HG03469 (cell line): ENCODE data around the gene MBD2.
A peak's percentile ranks its signal among the peaks of the same experiment; 100 is the strongest.
"Not testable (repeated sequence)": the region's sequence is repeated elsewhere in the genome, so short reads cannot be mapped to it uniquely, and the experiment has no call there.

Source experiments
- ATAC-seq: cut with Tn5 transposase; IDR thresholded peaks from one replicate; pipeline ENCODE4 v1.9.1; 2021; ENCODE audit warnings: mild to moderate bottlenecking, moderate library complexity, moderate number of reproducible peaks; ENCODE audit not compliant: unreplicated experiment

Gene MBD2

DNA sequence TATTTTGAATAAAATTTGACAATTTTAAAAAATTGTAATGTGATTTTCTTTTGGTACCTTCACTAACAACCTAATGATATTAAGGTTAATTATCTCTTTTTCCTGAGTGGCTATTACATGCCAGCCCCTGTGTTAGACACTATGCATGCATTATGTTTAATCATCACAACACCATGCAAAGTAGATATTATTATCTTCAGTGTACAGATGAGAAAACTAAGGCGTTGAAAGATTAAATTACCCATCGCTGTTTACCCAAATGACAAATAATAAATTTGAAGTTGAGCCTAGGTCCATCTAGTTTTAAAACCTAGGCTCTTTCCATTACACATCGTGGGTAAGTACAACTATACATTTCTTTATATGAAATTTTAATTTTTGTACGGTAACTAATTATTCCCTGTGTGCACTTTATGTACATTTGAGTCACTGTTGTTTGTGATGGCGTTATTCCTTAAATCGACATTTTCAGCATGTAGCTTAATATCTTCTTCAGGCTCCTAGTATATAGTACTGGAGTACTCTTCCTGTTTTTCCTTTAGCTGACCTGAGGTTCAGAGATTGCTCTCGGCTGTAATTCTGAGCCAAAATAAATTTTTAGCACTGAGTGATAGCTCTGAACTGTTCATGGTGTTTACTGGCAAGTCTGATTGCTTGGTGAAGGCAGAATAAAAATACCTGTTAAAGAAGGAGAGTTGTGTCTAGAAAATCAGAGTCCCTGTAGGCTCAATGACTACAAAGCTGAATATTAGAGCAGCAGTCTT, 13.9 kb upstream of the MBD2 start:
- no peak for ATAC-seq

DNA sequence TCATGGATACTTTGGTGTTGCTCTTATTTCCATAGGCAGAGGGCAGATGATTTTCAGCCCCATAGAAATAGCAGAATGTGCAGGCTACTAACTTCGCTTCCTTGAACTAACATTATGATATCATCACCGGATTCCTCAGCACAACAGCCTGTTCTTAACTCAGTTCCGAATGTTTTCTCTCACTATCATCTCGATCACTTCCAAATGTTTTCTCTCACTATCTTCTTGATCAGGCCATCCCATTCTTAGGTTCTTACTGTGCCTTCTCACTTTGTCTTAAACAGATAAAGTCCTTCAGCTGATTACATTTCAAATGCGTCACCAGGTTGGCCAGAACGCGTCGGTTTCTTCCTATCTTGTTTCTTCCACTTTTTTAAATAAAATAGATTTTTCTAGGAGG, 11.4 kb upstream of the MBD2 start:
- no peak for ATAC-seq

DNA sequence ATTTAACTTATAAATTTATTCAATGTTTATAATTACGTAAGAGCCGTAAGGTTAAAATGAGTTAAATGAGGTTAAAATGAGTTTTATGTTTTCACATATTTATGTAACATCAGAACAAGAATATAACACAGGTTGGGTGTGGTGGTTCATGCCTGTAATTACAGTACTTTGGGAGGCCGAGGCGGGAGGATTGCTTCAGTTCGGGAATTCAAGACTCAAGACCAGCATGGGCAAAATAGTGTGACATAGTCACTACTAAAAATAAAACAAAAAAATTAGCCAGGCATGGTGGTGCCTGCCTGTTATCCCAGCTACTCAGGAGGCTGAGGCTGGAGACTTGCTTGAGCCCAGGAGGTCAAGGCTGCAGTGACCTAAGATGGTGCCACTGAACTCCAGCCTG, 9.3 kb upstream of the MBD2 start:
- ATAC-seq = no peak

DNA sequence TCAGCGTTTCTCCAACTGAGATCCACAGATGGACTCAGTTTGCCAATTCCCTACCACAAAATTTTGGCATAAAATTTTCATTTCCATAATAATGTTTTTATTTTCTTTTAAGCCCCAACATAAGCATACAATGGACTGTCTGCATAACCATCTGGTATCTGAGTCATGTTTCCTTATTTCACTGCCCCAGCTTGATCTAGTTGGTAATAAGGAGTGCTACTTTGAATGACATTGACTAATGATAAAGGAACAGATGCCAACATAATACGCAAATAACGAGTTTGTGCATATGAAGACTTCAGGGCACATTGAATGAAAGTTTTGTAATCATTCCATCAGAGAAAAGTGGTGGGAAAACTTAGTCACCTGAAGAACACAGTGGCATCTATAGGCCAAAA, 8.8 kb upstream of the MBD2 start:
- no peak for ATAC-seq

DNA sequence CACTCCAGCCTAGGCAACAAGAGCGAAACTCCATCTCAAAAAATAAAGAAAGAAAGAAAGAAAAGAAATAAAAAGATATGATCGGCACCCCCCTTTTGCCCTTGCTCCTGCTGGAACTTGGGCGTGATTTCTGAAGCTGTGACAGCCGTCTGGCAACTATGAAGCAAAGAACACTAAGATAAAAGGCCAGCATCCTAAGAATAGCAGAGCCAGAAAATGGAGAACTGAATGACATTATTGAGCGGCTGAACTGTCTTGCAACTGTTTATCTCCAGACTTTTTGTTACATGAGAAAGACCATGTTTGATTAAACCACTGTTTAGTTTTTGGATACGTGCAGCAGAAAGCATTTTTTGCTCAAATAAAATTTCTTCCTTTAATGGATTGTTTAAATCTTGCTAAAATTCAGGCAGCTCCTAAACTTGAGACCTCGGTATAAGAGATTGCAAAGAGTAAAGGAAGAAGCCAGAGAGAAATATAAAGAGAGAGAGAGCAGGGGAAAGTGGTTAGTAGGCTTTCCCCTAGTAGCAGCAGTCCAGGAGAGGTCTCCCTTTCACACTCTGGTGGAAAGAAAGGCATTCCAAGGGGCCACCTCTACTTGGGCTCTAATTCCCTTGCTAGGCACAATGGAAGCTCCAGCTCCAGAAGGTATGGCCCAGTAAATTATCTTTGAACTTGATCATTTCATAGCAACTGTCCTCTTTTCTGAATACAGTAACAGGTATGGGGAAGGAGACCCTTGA, 8.2 kb upstream of the MBD2 start:
- no peak for ATAC-seq

DNA sequence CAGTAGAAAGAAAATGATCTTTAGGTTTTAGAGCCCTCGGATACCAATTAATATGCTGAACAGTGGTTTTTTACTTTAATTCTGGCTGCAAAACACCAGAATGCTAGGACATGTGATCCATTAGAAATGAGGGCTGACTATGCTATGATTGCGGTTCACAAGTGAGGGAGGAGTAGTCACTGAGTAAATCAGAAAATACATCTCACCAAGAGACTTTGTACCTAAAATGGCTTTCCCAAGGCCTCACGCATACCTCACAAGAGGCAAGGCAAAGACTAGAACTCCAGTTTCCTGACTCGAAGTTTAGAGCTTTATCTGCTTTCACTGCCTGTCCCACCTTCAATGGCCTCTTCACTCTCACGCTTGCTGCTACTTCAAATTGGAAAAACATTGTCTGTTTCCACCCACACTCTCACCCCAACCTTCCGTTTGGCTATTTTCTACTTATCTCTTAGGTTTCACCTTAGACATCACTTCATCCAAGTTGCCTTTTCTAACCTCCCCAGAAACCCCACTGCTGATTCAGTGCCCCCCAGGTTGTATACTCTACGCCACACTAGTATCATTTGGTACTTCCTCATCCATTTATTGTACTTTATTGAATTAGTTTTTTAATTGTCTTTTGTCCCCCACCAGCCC, 5.1 kb upstream of the MBD2 start:
- no peak for ATAC-seq

DNA sequence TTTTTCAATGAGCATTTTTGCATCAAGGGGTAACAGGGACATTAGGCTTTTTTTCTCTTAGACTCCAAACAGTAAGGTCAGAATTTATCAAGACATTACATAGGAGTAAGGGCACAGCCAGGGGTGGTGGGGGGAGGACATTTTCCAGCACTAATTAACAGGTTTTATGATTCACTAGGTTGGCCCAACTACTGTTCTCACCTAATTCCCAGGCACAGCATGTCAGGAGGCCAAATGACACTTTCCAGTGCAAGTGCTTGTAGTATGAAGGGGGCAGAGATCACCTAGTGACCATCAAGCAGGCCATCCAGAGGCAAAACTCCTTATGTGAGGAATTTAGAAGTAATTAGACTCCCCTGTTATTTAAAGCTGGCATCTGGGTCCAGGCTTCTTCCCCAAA, 3.9 kb upstream of the MBD2 start:
- no peak for ATAC-seq

DNA sequence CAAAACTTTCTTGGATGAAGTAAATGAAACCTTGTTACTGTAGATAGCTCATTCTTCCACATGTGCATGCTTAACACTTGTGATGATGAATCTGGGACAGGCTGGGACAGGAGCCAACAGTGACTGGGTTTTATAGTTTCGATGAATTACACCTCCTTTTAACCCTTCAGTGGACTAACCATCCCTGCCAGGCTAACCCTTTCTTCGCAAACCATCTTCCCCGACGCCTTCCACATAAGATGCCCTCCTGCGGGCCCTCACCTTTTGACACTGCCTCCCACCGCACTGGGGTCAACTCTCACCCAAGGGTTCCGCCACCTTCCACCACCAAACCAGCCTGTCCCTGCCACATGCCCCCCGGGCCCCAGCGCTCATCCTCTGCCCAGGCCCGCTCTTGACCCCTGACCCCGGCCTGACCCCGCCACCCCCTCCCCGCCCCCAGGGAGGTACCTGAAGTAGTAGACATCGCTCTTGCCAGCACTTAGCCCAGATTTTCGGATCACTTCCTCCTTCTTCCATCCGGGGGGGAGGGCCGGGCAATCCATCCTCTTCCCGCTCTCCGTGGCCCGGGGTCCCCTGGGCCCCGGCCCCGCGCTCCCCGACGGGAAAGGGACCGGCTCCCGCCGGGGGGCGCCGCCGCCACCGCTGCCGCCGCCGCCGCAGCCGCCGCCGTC, 764 bp downstream of the MBD2 start:
- ATAC-seq = peak; percentile 4

DNA sequence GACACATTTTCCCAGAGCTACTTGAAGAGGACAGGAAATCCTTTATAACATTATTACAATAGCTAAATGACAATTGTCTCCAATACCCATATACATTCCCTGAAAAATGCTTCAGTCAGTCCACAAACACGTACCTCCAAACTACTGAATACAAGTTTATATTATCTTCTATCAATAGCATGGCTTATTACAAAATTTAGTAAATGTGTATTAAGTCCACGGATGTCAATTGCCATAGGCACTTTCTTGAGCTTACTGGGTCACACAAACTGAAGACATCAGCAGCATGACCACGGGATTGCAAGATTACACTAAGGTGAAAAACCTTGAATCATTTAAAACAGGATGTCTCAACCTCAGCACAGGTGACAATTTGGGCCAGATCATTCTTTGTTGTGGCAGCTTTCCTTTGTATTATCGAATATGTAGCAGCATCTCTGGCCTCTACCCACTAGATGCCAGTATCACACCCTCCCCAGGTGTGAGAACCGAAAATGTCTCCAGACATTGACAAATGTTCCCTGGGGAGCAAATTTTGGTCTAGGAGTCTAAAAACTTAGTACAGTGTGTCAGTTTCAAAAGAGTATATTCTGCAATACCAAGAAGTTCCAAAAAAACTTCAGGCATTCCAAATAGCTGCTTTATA, 1.4 kb downstream of the MBD2 start:
- ATAC-seq = peak; percentile 20

DNA sequence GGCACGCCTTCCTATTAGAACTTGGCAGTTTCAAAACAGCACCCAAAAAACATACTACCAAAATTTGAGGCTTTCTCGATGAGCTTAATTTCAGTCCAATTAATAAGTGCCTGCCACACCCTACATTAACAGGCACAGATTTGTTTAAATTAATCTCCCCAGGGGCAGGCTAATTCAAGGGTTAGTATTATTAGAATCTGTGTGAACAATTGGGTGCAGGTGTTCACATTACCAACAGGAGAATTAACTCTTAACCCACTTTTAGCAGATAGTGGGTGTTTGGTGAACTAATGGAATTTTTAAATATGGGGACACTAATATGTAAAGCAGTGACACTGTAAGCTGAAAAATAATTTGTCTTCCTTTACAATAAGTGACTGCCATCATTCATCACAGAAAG, 4.1 kb downstream of the MBD2 start:
- ATAC-seq = no peak

DNA sequence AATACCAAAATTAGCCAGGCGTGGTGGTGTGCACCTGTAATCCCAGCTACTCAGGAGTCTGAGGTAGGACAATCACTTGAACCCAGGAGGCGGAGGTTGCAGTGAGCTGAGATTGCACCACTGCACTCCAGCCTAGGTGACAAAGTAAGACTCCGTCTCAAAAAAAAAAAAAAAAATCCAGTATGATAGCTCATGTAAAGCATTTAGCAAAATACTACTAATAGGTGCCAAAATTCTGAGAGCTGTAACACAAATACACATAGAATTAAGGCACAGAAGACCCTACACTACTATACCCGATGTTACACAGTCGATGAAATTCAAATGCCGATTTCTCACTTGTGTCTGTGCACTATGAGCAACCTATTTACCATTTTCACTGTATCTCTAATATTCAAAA, 5.7 kb downstream of the MBD2 start:
- ATAC-seq = not testable (repeated sequence)

DNA sequence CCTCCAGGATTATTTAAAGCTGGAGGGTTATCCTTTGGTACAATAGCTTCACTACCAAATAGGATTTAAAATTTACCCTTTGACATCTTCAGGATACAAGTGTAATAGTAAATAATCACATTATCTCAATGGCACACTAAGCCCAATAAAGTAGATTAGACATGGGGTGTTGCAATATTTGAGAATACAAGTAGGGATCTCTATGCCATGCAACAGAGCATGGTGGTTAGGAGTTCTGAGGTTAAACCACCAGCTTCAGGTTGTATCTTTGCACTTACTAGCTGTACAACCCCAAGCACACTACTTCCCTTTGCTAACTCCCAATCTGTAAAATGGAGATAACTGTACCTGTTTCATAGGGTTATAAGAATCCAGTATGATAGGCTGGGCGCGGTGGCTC, 6.2 kb downstream of the MBD2 start:
- no peak for ATAC-seq

DNA sequence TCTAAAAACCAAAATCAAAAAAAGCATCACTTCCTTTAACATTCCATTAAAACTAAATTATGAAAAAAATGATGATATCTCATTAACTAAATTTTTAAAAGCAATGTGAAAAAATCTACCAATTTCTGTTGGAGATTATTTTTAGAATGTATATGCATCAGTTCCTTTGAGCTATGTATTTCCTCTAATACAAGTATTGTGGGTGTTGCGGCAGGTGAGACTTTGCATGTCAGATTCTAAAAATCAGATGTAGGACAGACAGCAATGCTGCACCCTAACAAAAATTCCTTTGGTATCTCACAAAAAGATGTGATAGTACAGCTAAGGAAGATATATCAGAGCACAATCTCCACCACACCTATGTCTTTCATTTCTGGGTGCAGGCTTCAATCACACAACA, 6.8 kb downstream of the MBD2 start:
- peak; percentile 57 for ATAC-seq

DNA sequence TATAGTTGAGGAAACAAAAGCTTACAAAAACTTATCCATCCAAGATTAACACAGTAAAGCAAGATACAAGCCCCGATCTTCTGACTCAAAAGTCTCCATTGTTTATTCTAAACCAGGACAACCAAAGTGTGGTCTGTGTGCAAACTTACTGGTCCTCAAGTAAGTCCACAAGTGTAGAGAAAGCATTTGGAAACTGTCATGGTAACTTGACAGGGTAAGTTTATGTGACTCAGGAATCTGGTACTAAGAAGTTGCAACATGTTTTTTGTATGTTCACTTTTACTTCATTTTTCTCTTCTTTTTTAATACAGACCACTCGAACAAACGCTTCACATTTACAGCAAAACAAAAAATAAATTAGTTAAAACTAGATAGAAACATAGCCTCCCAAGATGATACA, 9.4 kb downstream of the MBD2 start:
- no peak for ATAC-seq

DNA sequence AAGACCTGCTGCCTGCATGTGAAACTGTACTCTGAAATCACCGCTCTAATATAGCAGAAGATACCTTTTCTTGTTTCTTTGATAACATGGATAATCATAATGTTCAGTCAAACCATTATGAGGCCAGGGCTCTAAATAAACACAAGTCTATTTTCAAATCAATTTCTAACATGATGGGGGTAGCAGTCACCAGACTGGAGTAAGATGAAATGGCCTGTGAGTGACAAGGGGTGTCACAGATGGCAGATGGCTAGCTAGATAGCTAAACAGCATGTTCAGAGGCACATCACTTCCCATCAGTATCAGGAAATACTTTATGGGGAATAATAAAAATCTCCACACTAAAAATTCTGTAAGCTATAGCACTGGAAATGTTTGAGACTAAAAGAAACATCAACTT, 14.0 kb downstream of the MBD2 start:
- ATAC-seq = no peak

DNA sequence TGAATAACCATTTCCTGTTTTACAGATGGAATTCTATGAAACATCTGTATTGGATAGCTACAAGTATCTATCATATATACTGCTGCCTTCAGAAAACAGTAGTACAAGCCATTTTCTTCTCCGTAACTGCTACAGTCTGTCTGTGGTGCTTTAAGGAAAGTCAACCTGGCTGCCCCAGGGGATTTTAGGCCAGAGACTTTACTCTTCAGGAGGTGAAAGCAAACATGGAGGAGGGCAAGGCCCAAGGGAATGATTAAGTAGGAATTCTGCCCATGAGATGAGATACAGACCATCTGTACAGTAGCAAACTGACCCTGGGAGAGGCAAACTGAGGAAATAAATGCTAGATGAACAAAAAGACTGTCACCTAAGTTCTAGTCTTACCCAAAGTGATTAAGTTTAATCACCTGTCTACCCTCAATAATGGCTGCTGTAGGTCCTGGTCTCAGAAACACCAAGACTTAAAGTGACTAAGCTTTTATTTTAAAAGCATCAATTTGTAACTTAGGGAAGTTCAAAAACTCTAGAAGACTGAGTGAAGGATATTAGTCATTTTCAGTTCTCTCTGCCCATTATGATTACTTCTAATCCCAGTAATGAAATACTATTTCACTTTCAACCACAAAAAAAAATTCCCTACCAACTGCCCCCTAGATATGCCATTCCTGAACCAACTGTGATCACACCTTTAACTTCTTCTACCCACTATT, 14.8 kb downstream of the MBD2 start:
- peak; percentile 77 for ATAC-seq

DNA sequence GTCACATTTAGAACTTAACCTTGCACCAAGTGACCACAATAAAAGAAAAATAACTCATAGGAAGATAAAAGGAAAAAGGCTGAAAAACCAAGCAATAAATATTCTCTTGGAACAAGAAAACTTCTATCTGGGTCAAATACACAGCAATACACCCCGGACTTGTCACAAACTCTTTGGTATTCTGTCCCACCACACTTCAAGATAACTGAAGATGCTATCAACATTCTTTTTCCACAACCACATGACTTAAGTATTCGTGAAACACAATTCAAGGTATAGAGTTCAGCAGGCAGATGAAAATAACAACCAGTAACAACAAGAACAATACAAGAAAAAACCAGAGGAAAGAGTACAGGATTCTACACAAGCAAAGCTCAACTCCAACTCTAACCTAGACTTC, 18.0 kb downstream of the MBD2 start:
- no peak for ATAC-seq

DNA sequence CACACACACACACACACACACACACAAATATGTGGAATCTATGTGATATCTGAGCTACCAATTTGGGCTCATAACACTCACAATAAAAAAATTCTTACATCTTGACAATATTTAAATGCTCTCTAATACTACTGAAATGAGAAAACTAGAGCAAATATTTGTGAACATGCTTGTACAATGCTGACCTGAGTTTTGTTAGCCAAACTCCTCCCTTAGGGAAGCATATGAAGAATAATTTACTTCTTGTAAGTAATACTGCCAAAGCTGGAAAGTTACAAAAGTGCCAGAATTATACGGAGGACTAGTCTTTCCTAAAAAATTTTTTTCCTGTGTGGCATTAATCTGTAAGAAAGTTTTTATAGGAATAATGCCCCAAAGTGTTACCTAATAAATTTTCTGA, 18.5 kb downstream of the MBD2 start:
- ATAC-seq = no peak

DNA sequence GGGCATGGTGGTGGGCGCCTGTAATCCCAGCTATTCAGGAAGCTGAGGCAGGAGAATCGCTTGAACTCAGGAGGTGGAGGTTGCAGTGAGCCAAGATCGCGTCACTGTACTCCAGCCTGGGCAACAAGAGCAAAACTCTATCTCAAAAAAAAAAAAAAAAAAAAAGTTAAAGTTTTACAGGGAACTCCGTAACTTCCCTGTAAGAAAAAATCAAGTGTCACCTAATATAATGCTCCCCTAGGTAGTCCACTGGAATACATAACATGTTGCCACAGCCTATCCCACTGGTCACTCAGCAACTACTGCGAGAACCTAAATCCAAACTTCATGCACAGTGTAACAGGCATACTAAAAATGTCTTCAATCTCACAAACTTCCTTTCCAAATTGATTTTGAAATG, 19.0 kb downstream of the MBD2 start:
- ATAC-seq = not testable (repeated sequence)

DNA sequence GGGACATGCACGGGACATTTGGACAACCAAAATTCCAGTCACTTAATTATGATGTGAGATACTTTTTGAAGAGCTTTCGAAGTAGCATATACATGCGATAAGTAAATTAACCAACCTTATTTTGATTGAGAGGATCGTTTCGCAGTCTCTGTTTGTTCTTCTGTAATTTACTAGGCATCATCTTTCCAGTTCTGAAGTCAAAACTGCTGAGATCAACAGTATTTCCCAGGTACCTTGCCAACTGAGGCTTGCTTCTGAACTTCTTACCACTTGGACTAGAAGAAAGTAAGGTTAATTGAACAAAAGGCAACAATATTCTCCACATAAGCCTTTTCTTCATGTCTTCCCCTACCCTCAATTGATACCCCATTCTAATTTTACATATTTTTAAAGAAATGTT, 19.6 kb downstream of the MBD2 start:
- ATAC-seq = no peak
